Measurements from ENCODE around the gene USP40. TPM values are rescaled to one million over a fixed set of nuclear protein-coding genes. Genes with fewer than 3 reads are reported as not detected.

USP40 gene
- total RNA-seq, 4 donors from 2014 or later: 41.7 to 68.0 (median 54.2) TPM

- Histone ChIP-seq H3K36me3 (peaks cover 0 to 100% (median 14%) of the 10 kb centered on the region in 3 donors), H3K9me3 (no peaks in the 10 kb centered on the region), H3K27ac (no peak overlapping the region), H3K4me3 (no peak overlapping the region), H3K4me1 (peaks cover 0 to 1% (median 0%) of the 10 kb centered on the region in 4 donors), H3K27me3 (no peaks in the 10 kb centered on the region)
- WGBS, 2 donors: 84 to 88% methylated on average over 22 to 27 of the region's 27 CpGs
- DNase-seq (ENCODE audit: low spot score in 2 of 2): no peak
- TF ChIP-seq CTCF (IDR thresholded peaks at IDR 0.05): no peak
- no peak for TF ChIP-seq POLR2A (IDR thresholded peaks at IDR 0.05)
- TF ChIP-seq EP300 (IDR thresholded peaks at IDR 0.05): no peak
These were observed 86.7 kb downstream of the USP40 start for GRCh38 chr2:233479616-233480489.

GRCh38 chr2:233477548-233478433 lies 88.8 kb downstream of the USP40 start:
- Histone ChIP-seq H3K27me3 (no peaks in the 10 kb centered on the region), H3K9me3 (no peaks in the 10 kb centered on the region), H3K36me3 (peaks cover 0 to 99% (median 14%) of the 10 kb centered on the region in 3 donors), H3K4me3 (no peak overlapping the region), H3K4me1 (peaks cover 0 to 5% (median 0%) of the 10 kb centered on the region in 4 donors), H3K27ac (no peak overlapping the region)
- DNase-seq (ENCODE audit: low spot score in 2 of 2): no peak
- 90 to 94% methylated on average over 29 of the region's 29 CpGs for WGBS, 2 donors
- TF ChIP-seq EP300 (IDR thresholded peaks at IDR 0.05) (no peak), CTCF (IDR thresholded peaks at IDR 0.05) (no peak), POLR2A (IDR thresholded peaks at IDR 0.05) (no peak)

GRCh38 chr2:233476651-233477547 lies 89.7 kb downstream of the USP40 start:
- Histone ChIP-seq H3K4me1 (peaks cover 0 to 5% (median 0%) of the 10 kb centered on the region in 4 donors), H3K27me3 (no peaks in the 10 kb centered on the region), H3K4me3 (no peak overlapping the region), H3K36me3 (peaks cover 0 to 98% (median 13%) of the 10 kb centered on the region in 3 donors), H3K27ac (no peak overlapping the region), H3K9me3 (no peaks in the 10 kb centered on the region)
- WGBS, 2 donors: 93 to 96% methylated on average over 43 to 45 of the region's 45 CpGs
- TF ChIP-seq CTCF (IDR thresholded peaks at IDR 0.05) (no peak), POLR2A (IDR thresholded peaks at IDR 0.05) (no peak), EP300 (IDR thresholded peaks at IDR 0.05) (no peak)
- DNase-seq (ENCODE audit: low spot score in 2 of 2): no peak

GRCh38 chr2:233476063-233476410 lies 90.5 kb downstream of the USP40 start:
- WGBS, 2 donors: 92 to 96% methylated on average over 14 of the region's 14 CpGs
- H3K9me3 ChIP-seq: no peaks in the 10 kb centered on the region
- H3K27me3 ChIP-seq: no peaks in the 10 kb centered on the region
- H3K4me3 ChIP-seq: no peak overlapping the region
- H3K36me3 ChIP-seq: peaks cover 0 to 98% (median 9%) of the 10 kb centered on the region in 3 donors
- peaks cover 0 to 5% (median 0%) of the 10 kb centered on the region in 4 donors for H3K4me1 ChIP-seq
- DNase-seq (ENCODE audit: low spot score in 2 of 2): no peak
- no peak overlapping the region for H3K27ac ChIP-seq
- TF ChIP-seq CTCF (IDR thresholded peaks at IDR 0.05): no peak
- TF ChIP-seq EP300 (IDR thresholded peaks at IDR 0.05): no peak
- no peak for TF ChIP-seq POLR2A (IDR thresholded peaks at IDR 0.05)
